ENCODE data around the gene FADS2. TPM values are rescaled to one million over a fixed set of nuclear protein-coding genes. Genes with fewer than 3 reads are reported as not detected.

The FADS2 gene
- total RNA-seq, 1 experiment from 2014 or later: 17.1 TPM

GRCh38 chr11:61826930-61827570 lies 1.1 kb upstream of the FADS2 start (continued):
- TF ChIP-seq ELF1 (IDR thresholded peaks at IDR 0.05; ENCODE audit: borderline replicate concordance, low read depth): no peak
- TF ChIP-seq ZFX (IDR thresholded peaks at IDR 0.05): no peak

DNA sequence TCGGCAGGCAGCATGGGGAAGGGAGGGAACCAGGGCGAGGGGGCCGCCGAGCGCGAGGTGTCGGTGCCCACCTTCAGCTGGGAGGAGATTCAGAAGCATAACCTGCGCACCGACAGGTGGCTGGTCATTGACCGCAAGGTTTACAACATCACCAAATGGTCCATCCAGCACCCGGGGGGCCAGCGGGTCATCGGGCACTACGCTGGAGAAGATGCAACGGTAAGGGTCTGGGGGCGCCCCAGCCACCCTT lies 204 bp downstream of the FADS2 start:
- H2AFZ ChIP-seq (ENCODE audit: low read depth, low read length, poor library complexity, severe bottlenecking): no peak overlapping the region
- no peaks in the 10 kb centered on the region for H3K79me2 ChIP-seq (ENCODE audit: insufficient read depth, low read length)
- ChIA-PET RAD21 (ENCODE audit: low non-redundant PET in 1 of 2, low total read pairs in 2 of 2, uncharacterized antibody in 2 of 2, unreplicated experiment in 2 of 2) (no interaction called here), POLR2A (no interaction called here), CTCF (no interaction called here)
- H3K27ac ChIP-seq (ENCODE audit: low read depth, low read length): no peak overlapping the region
- H4K20me1 ChIP-seq (ENCODE audit: insufficient read depth): no peaks in the 10 kb centered on the region
- TF ChIP-seq SRF (IDR thresholded peaks at IDR 0.05; ENCODE audit: low read depth): no peak
- TF ChIP-seq TCF7L2 (IDR thresholded peaks at IDR 0.05; ENCODE audit: borderline replicate concordance, extremely low read depth, insufficient read depth, insufficient read length): no peak
- no peak for TF ChIP-seq YY1 (IDR thresholded peaks at IDR 0.05; ENCODE audit: extremely low read depth, insufficient replicate concordance, low read depth, low read length)
- no peak for TF ChIP-seq ZBTB33 (IDR thresholded peaks at IDR 0.05; ENCODE audit: extremely low read depth, insufficient replicate concordance, low read length)
- ATAC-seq: no peak
- BruUV-seq (replicated peaks): no TSS peak
- no peak overlapping the region for H3K4me3 ChIP-seq (replicated peaks in 1 of 2; ENCODE audit: low read depth in 1 of 2, low read length in 2 of 2)
- DNase-seq (ENCODE audit: low read depth, low spot score): no peak
- H3K4me1 ChIP-seq (ENCODE audit: control insufficient read depth in 1 of 2, insufficient read depth in 2 of 2, low read length in 2 of 2): no peaks in the 10 kb centered on the region
- no peak overlapping the region for H3K4me2 ChIP-seq (ENCODE audit: low read length)
- H3K27me3 ChIP-seq (ENCODE audit: insufficient read depth, low read length): no peaks in the 10 kb centered on the region
- H3K9me2 ChIP-seq (ENCODE audit: insufficient read depth): no peaks in the 10 kb centered on the region
- no peaks in the 10 kb centered on the region for H3K36me3 ChIP-seq (ENCODE audit: control insufficient read depth in 1 of 2, insufficient read depth in 2 of 2, low read length in 2 of 2)
- no peaks in the 10 kb centered on the region for H3K9me3 ChIP-seq (ENCODE audit: control insufficient read depth in 1 of 2, insufficient read depth in 1 of 2, low read depth in 1 of 2, low read length in 2 of 2)
- no peak overlapping the region for H3K9ac ChIP-seq (ENCODE audit: low read length)
- intact Hi-C loops (cut with micrococcal nuclease): no loop called here

Data from HCT116 (cell line).